ENCODE data around the gene SECTM1.

GRCh38 chr17:82299452-82299851 lies 34.1 kb downstream of the SECTM1 start:
- TF ChIP-seq CTCF (IDR thresholded peaks at IDR 0.05) = no peak
- TF ChIP-seq POLR2A (IDR thresholded peaks at IDR 0.05) = no peak

All from right lobe of liver (tissue), 4 donors.